Adrenal gland (tissue), 12 donors: ENCODE data around the gene MZB1. TPM values are rescaled to one million over a fixed set of nuclear protein-coding genes. Genes with fewer than 3 reads are reported as not detected.

Source experiments
- polyA plus RNA-seq, 3 donors: library from polyadenylated mRNA; stranded (reverse); fragments of 200-250 nt in 2 of 3; fragments of 350-450 nt in 1 of 3; fragmentation: Illumina TruSeq in 1 of 3; extraction: RNeasy Lipid Tissue Mini Kit (QIAGEN cat#74804) in 1 of 3; gene quantifications; one replicate each; pipeline ENCODE4 v1.2.3, GENCODE V29; 2013 to 2014
- total RNA-seq, 9 donors: library from RNA; depleted of rRNA in 4 of 9; stranded (reverse); fragments of >200 nt in 4 of 9; fragments of 120-200 nt in 1 of 9; fragmentation: NEBNext Ultra II Directional in 1 of 9; extraction: Animal tissue kit (Norgen Biotek cat#: 25700) in 1 of 9; gene quantifications; one replicate each; pipeline versions ENCODE4 v1.1.0 to v1.2.4, GENCODE V29; 2013 to 2023
- donor health status: healthy with polysubstance abuse.
- donor health status: Bipolar disorder and iron deficiency.
- donor health status: DM: yes; HTN: yes; CAD: no.
- donor health status: DM: no; HTN: no; CAD: no.
- donor health status: DM: no; HTN: no; CAD: no.
- donor health status: DM: yes; HTN: yes; CAD: no.

The MZB1 gene
- total and polyA plus RNA-seq, 12 donors: 0.35 to 7.7 (median 0.95) TPM; not detected in 3

Other genes starting within 250 kb of the MZB1 start
- gene SIL1, start 191.5 kb downstream of the MZB1 start, total RNA-seq: 100 to 1,000 TPM in 7 of 9 donors, 10 to 100 TPM in 2; 81.9 to 171 (median 130) TPM
- gene SIL1, start 191.5 kb downstream of the MZB1 start, polyA plus RNA-seq: 100 to 1,000 TPM; 143 to 313 (median 213) TPM
- 100 to 1,000 TPM; 145 to 324 (median 190) TPM for gene MATR3, start 96.2 kb downstream of the MZB1 start, total RNA-seq
- 100 to 1,000 TPM in 2 of 3 donors, 10 to 100 TPM in 1; 99.4 to 321 (median 123) TPM for gene MATR3, start 96.2 kb downstream of the MZB1 start, polyA plus RNA-seq
- 100 to 1,000 TPM; 127 to 198 (median 148) TPM for gene PAIP2, start 48.1 kb downstream of the MZB1 start, total RNA-seq
- 100 to 1,000 TPM in 1 of 3 donors, 10 to 100 TPM in 2; 75.7 to 318 (median 82.0) TPM for gene PAIP2, start 48.1 kb downstream of the MZB1 start, polyA plus RNA-seq
- under 1 TPM in 4 of 9 donors, not detected in 5; 0.06 to 0.46 (median 0.14) TPM for gene SLC23A1, start 6.6 kb downstream of the MZB1 start, total RNA-seq
- not detected for gene SLC23A1, start 6.6 kb downstream of the MZB1 start, polyA plus RNA-seq
- gene PROB1, start 5.2 kb upstream of the MZB1 start, total RNA-seq: 10 to 100 TPM in 4 of 9 donors, 1 to 10 TPM in 5; 4.7 to 24.4 (median 9.8) TPM
- gene PROB1, start 5.2 kb upstream of the MZB1 start, polyA plus RNA-seq: 1 to 10 TPM; 3.1 to 4.2 (median 4.0) TPM
- gene SPATA24, start 14.2 kb upstream of the MZB1 start, total RNA-seq: 100 to 1,000 TPM in 1 of 9 donors, 10 to 100 TPM in 4, 1 to 10 TPM in 4; 4.6 to 124 (median 10.0) TPM
- 10 to 100 TPM in 2 of 3 donors, 1 to 10 TPM in 1; 9.6 to 21.5 (median 11.7) TPM for gene SPATA24, start 14.2 kb upstream of the MZB1 start, polyA plus RNA-seq
- gene DNAJC18, start 49.6 kb upstream of the MZB1 start, total RNA-seq: 10 to 100 TPM in 5 of 9 donors, 1 to 10 TPM in 4; 6.5 to 16.2 (median 10.1) TPM
- gene DNAJC18, start 49.6 kb upstream of the MZB1 start, polyA plus RNA-seq: 1 to 10 TPM; 4.9 to 8.1 (median 5.9) TPM
- 10 to 100 TPM in 7 of 9 donors, 1 to 10 TPM in 2; 4.6 to 16.2 (median 10.8) TPM for gene ECSCR, start 72.8 kb upstream of the MZB1 start, total RNA-seq
- gene ECSCR, start 72.8 kb upstream of the MZB1 start, polyA plus RNA-seq: 10 to 100 TPM in 2 of 3 donors, 1 to 10 TPM in 1; 9.8 to 24.8 (median 18.4) TPM
- gene SMIM33, start 81.1 kb upstream of the MZB1 start, total RNA-seq: not detected
- not detected for gene SMIM33, start 81.1 kb upstream of the MZB1 start, polyA plus RNA-seq
- 10 to 100 TPM; 10.9 to 63.9 (median 38.8) TPM for gene STING1, start 92.8 kb upstream of the MZB1 start, total RNA-seq
- gene STING1, start 92.8 kb upstream of the MZB1 start, polyA plus RNA-seq: 10 to 100 TPM; 21.2 to 33.5 (median 28.2) TPM
- 100 to 1,000 TPM in 3 of 9 donors, 10 to 100 TPM in 6; 73.3 to 149 (median 86.3) TPM for gene UBE2D2, start 171.4 kb upstream of the MZB1 start, total RNA-seq
- gene UBE2D2, start 171.4 kb upstream of the MZB1 start, polyA plus RNA-seq: 100 to 1,000 TPM in 1 of 3 donors, 10 to 100 TPM in 2; 43.5 to 189 (median 53.6) TPM